Endothelial cell of umbilical vein (primary cell): ENCODE measurements around the gene LCT. TPM values are rescaled to one million over a fixed set of nuclear protein-coding genes. Genes with fewer than 3 reads are reported as not detected.

Experiments used
- BruUV-seq: library from RNA; stranded (reverse); fragments of 400-500 nt; replicated peaks from 2 replicates; lab custom pipeline; 2021; lab: Mats Ljungman, UMichigan
- CTCF ChIA-PET: fragments of 300-600, 350-600 bp; sonication (Branson Sonifier 250); formaldehyde crosslinking; loops from one replicate; lab custom pipeline; 2021; ENCODE audit warnings: antibody characterized with exemption, inconsistent platforms; lab: Charles Lee
- POLR2A ChIA-PET: fragments of 300-600, 350-600 bp; sonication (Branson Sonifier 250); formaldehyde crosslinking; loops from one replicate; lab custom pipeline; 2021; ENCODE audit warnings: antibody characterized with exemption, inconsistent platforms; lab: Charles Lee
- DNase-seq: peaks from one replicate; pipeline ENCODE4 v3.0.0-alpha.2; 2011; ENCODE audit warnings: low read depth, low spot score
- FAIRE-seq: peaks from 2 replicates; lab custom pipeline; 2011; peaks lifted over from hg19 to GRCh38; lab: Jason Lieb, UNC
- H2AFZ ChIP-seq: 2 replicates; pipeline ENCODE4 v1.6.0; 2012; ENCODE audit warnings: low read depth, low read length, control low read depth, inconsistent platforms
- H3K27ac ChIP-seq: 2 replicates; pipeline ENCODE4 v1.5.1; 2011; ENCODE audit warnings: low read depth, mild to moderate bottlenecking, control low read depth, low read length, moderate library complexity; ENCODE audit not compliant: insufficient read depth
- H3K27me3 ChIP-seq, 2 experiments: 2 replicates each; pipeline versions ENCODE4 v1.6.0 to v1.6.1; 2011; ENCODE audit warnings: low read length in 2 of 2, mixed read lengths in 1 of 2; ENCODE audit not compliant: control insufficient read depth in 2 of 2, insufficient read depth in 2 of 2
- H3K36me3 ChIP-seq, 2 experiments: 2 replicates in 1 of 2; 3 replicates in 1 of 2; pipeline ENCODE4 v1.5.1; 2011; ENCODE audit warnings: low read length in 2 of 2, mild to moderate bottlenecking in 1 of 2, moderate library complexity in 1 of 2; ENCODE audit not compliant: control insufficient read depth in 2 of 2, insufficient read depth in 2 of 2; ENCODE audit errors: extremely low read depth in 1 of 2
- H3K4me1 ChIP-seq: 3 replicates; pipeline ENCODE4 v1.5.1; 2011; ENCODE audit warnings: mild to moderate bottlenecking, low read length; ENCODE audit not compliant: control insufficient read depth, insufficient read depth; ENCODE audit errors: extremely low read depth
- H3K4me2 ChIP-seq: 2 replicates; pipeline ENCODE4 v1.6.1; 2011; ENCODE audit warnings: low read length, control low read depth, mixed read lengths; ENCODE audit not compliant: insufficient read depth
- H3K4me3 ChIP-seq, 3 experiments: fragments of 200-600 bp in 1 of 3; sonication (generic), shearing (Covaris generic) in 1 of 3; replicated peaks in 1 of 3; 2 replicates each; pipeline ENCODE4 v1.5.1; 2011 to 2016; ENCODE audit warnings: control low read depth in 3 of 3, low read length in 3 of 3, mild to moderate bottlenecking in 2 of 3, inconsistent platforms in 1 of 3, low read depth in 1 of 3, moderate library complexity in 1 of 3; ENCODE audit not compliant: insufficient read depth in 1 of 3
- H3K79me2 ChIP-seq: 2 replicates; pipeline ENCODE4 v1.6.0; 2012; ENCODE audit warnings: low read length, inconsistent platforms; ENCODE audit not compliant: control insufficient read depth, insufficient read depth
- H3K9ac ChIP-seq: replicated peaks from 2 replicates; pipeline ENCODE3; 2011; ENCODE audit warnings: low read length, control low read depth; ENCODE audit not compliant: insufficient read depth; ENCODE audit errors: extremely low read depth
- H3K9me1 ChIP-seq: replicated peaks from 3 replicates; pipeline ENCODE4 v1.6.0; 2011; ENCODE audit warnings: mild to moderate bottlenecking, low read length; ENCODE audit not compliant: control insufficient read depth, insufficient read depth; ENCODE audit errors: extremely low read depth
- H3K9me3 ChIP-seq: replicated peaks from 2 replicates; pipeline ENCODE4 v1.5.1; 2012; ENCODE audit warnings: low read length, inconsistent platforms; ENCODE audit not compliant: control insufficient read depth, insufficient read depth
- H4K20me1 ChIP-seq: replicated peaks from 2 replicates; pipeline ENCODE3; 2011; ENCODE audit warnings: mild to moderate bottlenecking, low read length; ENCODE audit not compliant: control insufficient read depth, insufficient read depth; ENCODE audit errors: extremely low read depth
- CTCF ChIP-seq, 2 donors: IDR thresholded peaks; 1 replicate in 1 of 2; 2 replicates in 1 of 2; pipeline ENCODE4 v1.5.1; 2011; ENCODE audit warnings: low read length in 2 of 2, mild to moderate bottlenecking in 2 of 2, moderate library complexity in 2 of 2, control low read depth in 1 of 2, inconsistent platforms in 1 of 2, low read depth in 1 of 2; ENCODE audit not compliant: insufficient read depth in 1 of 2; ENCODE audit errors: extremely low read depth in 1 of 2
- EZH2 ChIP-seq: IDR thresholded peaks from 2 replicates; pipeline ENCODE4 v1.6.1; 2012; ENCODE audit warnings: borderline replicate concordance, low read depth, mild to moderate bottlenecking, moderate library complexity, low read length, inconsistent platforms; ENCODE audit not compliant: severe bottlenecking
- FOS ChIP-seq: IDR thresholded peaks from 2 replicates; pipeline ENCODE4 v1.6.1; 2011; ENCODE audit warnings: mild to moderate bottlenecking, low read length, moderate library complexity, borderline replicate concordance; ENCODE audit not compliant: insufficient read depth
- GATA2 ChIP-seq: IDR thresholded peaks from 2 replicates; pipeline ENCODE4 v1.7.0; 2011; ENCODE audit warnings: low read depth, mild to moderate bottlenecking, moderate library complexity, mixed read lengths, low read length; ENCODE audit not compliant: insufficient read length, insufficient read depth
- JUN ChIP-seq: IDR thresholded peaks from 2 replicates; pipeline ENCODE4 v1.6.1; 2011; ENCODE audit warnings: borderline replicate concordance, low read depth; ENCODE audit not compliant: insufficient read length, insufficient read depth
- MYC ChIP-seq: IDR thresholded peaks from one replicate; pipeline ENCODE4 v1.6.1; 2011; ENCODE audit warnings: mild to moderate bottlenecking, low read depth, low read length
- POLR2A ChIP-seq: IDR thresholded peaks from 2 replicates; pipeline ENCODE4 v1.6.1; 2012; ENCODE audit warnings: low read depth, mild to moderate bottlenecking, control low read depth, low read length
- POLR2AphosphoS5 ChIP-seq: IDR thresholded peaks from 2 replicates; pipeline ENCODE4 v1.6.1; 2012; ENCODE audit warnings: low read depth, mild to moderate bottlenecking, control low read depth, low read length, moderate library complexity; ENCODE audit not compliant: insufficient read depth
- dilution Hi-C: fragments of 300-500 bp; cut with MboI; formaldehyde crosslinking; loops from one replicate; pipeline ENCODE4 v1.15.0; 2019; ENCODE audit warnings: low sequenced_read_pairs; ENCODE audit not compliant: extremely low pct_ligation_motif_present
- intact Hi-C: fragments of 100-400 bp; cut with micrococcal nuclease; formaldehyde crosslinking; loops from one replicate; pipeline ENCODE4 v1.10.0; 2022
- polyA plus RNA-seq, 4 experiments: library from polyadenylated mRNA; depleted of rRNA in 3 of 4; stranded (reverse) in 3 of 4; unstranded in 1 of 4; fragments of >200 nt; gene quantifications; 2 replicates each; pipeline versions ENCODE4 v1.2.1 to v1.2.3, GENCODE V29; 2011 to 2012; ENCODE audit warnings: missing spikeins in 1 of 4
- total RNA-seq: library from RNA; stranded (reverse); gene quantifications from 2 replicates; pipeline ENCODE4 v1.2.3, GENCODE V29; 2021
- TF ChIP-seq, protein P1 (sequence below): IDR thresholded peaks from 2 replicates; pipeline ENCODE4 v1.6.1; 2011; ENCODE audit not compliant: insufficient read depth, insufficient read length

LCT gene
- total and polyA plus RNA-seq, 2 donors (not counting 3 experiments of a cell fraction or from before 2014, with no cell fraction given) = 0.07 TPM; not detected in 1

GRCh38 chr2:135768863-135769262, 68.1 kb downstream of the LCT start:
- dilution Hi-C loops (no loop called here), intact Hi-C loops (no loop called here)
- no peak for TF ChIP-seq FOS
- TF ChIP-seq MYC = no peak
- TF ChIP-seq JUN = no peak
- no peak for TF ChIP-seq POLR2A
- TF ChIP-seq, protein P1, sequence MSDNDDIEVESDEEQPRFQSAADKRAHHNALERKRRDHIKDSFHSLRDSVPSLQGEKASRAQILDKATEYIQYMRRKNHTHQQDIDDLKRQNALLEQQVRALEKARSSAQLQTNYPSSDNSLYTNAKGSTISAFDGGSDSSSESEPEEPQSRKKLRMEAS = no peak
- no peak for TF ChIP-seq CTCF (IDR thresholded peaks at IDR 0.05; ENCODE audit: extremely low read depth in 1 of 2, insufficient read depth in 1 of 2, low read depth in 1 of 2, low read length in 2 of 2)
- no peak for TF ChIP-seq GATA2
- no peak for TF ChIP-seq POLR2AphosphoS5
- TF ChIP-seq EZH2 = no peak
- FAIRE-seq = no peak
- no peak overlapping the region for H3K9ac ChIP-seq
- no peaks in the 10 kb centered on the region for H3K27me3 ChIP-seq
- H3K9me3 ChIP-seq = no peaks in the 10 kb centered on the region
- H3K79me2 ChIP-seq = peaks cover 6% of the 10 kb centered on the region
- POLR2A ChIA-PET = no interaction called here
- H2AFZ ChIP-seq = no peak overlapping the region
- no peak overlapping the region for H3K27ac ChIP-seq
- CTCF ChIA-PET = no interaction called here
- no TSS peak for BruUV-seq
- peaks cover 9% of the 10 kb centered on the region for H3K4me1 ChIP-seq
- peaks cover 3% of the 10 kb centered on the region for H4K20me1 ChIP-seq
- H3K4me3 ChIP-seq = no peak overlapping the region
- no peaks in the 10 kb centered on the region for H3K9me1 ChIP-seq
- H3K4me2 ChIP-seq = no peak overlapping the region
- peaks cover 26 to 33% of the 10 kb centered on the region in 2 experiments for H3K36me3 ChIP-seq
- DNase-seq = no peak
